22Rv1 (cell line): ENCODE results near the gene OR4D1.

Source experiments
- CTCF ChIP-seq: fragments of 450-650 bp; IDR thresholded peaks from 2 replicates; pipeline ENCODE4 v1.5.1; 2017; ENCODE audit warnings: mild to moderate bottlenecking
- ZFX ChIP-seq: fragments of 450-650 bp; IDR thresholded peaks from 2 replicates; pipeline ENCODE4 v1.6.1; 2017; ENCODE audit warnings: antibody characterized with exemption, borderline replicate concordance

GRCh38 chr17:58181796-58182195 lies 33.6 kb downstream of the OR4D1 start:
- no peak for TF ChIP-seq CTCF
- TF ChIP-seq ZFX, result no peak
